Myocyte (in vitro differentiated cells): ENCODE measurements around the gene RASGRP2. TPM values are rescaled to one million over a fixed set of nuclear protein-coding genes. Genes with fewer than 3 reads are reported as not detected.

Experiments used
- DNase-seq: peaks from one replicate; pipeline ENCODE4 v3.0.0-alpha.2; 2012; ENCODE audit warnings: low read depth
- total RNA-seq: library from RNA; depleted of rRNA; stranded (reverse); fragments of >200 nt; gene quantifications from 2 replicates; pipeline ENCODE4 v1.2.3, GENCODE V29; 2014

RASGRP2 gene
- total RNA-seq, 1 donor from 2014 or later = 2.3 TPM

DNA sequence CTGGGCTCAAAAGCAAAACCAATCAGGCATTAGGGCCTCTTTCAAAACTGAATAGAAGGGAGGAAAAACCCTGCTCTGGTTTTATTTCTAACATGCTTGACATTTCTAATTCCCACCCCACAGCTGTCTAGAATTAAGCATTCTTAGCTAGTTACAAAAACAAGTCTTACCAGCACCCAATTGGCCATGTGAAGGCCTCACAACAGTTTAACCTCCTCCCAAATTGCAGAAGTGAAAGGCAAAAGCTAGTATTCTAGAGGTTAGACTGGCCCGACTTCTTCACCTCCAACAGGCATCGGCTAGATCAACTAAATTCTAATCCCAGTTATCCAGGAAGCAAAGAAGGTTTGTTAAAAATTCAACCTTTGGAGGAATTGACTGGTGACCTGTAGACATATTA is 27.9 kb upstream of the RASGRP2 start:
- DNase-seq = no peak

DNA sequence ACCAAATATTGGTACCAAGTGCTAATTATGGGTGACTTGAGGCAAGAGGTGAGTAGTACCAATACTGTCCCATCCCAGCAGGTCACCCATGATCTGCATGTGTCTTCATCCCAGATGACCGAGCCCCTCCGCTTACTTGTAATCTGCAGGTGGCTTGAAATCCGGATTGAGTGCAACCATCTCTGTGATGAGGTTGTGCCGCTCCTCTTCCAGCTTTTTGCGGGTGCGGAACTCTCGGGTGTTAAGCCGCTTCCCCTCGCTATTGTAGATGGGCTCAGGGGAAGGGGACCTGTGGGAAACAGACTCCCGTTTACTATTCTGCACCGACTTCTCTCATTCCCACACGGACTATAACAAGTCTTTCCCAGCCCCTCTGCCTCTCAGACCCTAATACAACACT is 26.2 kb upstream of the RASGRP2 start:
- no peak for DNase-seq

DNA sequence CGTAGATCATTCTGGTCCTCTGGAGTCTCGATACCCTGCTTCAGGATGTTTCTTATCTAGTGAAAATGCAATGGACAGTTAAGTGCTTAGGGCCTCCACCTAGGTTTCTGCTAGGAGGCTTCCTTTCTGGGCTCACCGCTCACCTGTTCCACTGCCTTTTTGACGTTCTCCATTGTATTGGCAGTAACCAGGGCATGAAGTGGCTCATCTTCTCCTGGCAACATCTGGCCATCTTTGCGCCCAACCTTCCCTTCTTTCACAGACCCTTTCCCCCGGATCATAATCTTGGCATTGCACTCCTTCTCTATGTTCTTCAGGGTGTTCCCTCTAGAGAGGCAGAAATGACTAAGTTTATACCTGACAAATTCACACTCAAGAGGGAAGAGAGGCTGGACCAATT is 25.3 kb upstream of the RASGRP2 start:
- no peak for DNase-seq

DNA sequence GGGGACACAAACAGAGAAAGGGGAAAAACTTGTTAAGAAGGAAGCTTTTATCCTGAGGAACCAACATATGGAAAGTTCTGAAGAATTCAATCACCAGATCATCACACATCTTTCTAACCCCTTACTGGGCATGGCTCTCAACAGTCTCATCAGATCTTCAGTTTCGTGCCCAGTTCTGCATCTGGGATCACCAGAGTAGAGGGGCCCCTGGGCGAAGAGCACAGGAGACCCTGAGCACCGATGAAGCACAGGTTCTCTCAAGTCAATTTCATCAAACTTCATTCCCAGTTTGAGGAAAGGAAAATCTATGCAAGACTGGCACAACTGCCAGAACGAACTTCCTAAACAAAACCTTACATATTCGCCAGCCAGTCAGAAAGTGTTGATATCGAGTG is 24.4 kb upstream of the RASGRP2 start:
- DNase-seq = no peak

DNA sequence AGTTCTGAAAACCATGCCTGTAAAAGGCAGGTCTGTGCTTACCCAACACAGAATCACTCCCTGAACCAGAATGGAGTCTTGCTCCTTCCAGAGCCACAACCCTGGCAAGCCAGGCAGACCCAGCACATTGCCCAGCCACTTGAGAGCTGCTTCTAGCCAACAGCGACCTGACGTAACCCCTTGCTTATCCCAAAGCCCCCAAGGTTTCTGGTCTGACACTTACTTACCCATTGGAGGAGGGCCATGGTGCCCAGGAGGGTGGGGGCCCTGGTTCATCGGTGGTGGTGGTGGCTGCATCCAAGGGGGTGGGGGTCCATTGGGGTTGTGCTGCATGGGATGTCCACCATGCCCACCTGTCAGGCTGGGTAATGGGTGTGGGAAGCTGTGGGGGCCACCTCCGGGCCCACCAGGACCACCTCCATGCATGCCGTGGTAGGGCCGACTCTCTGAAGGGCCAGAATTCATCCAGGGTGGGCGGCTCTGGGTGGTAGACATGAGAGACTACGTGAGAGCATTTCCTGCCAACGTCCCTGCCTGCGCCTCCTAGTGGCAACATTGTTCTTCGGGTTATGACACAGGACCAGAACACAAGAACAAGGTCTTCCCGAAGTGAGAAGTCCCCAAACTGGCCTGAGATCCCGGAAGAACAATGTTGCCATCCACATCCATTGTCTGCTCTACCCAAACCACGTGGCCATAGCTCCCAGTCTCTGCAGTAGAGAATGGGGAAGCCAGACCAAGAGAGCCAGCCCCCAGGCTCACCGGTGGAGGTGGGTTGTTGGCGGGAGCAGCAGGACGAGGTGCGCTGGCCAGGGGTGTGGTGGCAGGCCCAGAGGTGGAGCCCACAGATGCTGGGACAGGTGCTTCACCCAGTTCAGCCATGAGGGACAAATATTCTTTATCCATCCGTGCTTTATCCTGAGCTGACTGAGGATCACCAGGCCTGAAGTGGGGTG is 23.7 kb upstream of the RASGRP2 start:
- peak; percentile 62 for DNase-seq

DNA sequence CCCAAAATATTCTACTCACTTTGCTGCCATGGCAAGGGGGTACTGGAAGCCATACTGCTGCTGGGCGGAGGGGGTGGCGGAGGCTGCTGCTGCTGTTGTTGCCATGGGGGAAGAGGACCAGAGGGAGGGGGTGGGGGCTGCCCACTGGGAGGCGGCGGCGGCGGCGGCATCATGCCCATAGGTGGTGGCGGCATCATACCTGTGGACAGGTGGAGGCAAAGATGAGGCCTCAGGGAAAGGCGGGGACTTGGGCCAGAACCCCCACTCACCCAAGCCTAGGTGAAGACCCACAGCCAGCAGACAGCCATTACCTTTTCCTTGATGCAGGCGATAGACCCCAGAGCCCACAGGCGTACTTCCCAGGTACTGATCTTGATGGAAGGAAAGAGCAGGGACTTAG is 22.9 kb upstream of the RASGRP2 start:
- DNase-seq = no peak

DNA sequence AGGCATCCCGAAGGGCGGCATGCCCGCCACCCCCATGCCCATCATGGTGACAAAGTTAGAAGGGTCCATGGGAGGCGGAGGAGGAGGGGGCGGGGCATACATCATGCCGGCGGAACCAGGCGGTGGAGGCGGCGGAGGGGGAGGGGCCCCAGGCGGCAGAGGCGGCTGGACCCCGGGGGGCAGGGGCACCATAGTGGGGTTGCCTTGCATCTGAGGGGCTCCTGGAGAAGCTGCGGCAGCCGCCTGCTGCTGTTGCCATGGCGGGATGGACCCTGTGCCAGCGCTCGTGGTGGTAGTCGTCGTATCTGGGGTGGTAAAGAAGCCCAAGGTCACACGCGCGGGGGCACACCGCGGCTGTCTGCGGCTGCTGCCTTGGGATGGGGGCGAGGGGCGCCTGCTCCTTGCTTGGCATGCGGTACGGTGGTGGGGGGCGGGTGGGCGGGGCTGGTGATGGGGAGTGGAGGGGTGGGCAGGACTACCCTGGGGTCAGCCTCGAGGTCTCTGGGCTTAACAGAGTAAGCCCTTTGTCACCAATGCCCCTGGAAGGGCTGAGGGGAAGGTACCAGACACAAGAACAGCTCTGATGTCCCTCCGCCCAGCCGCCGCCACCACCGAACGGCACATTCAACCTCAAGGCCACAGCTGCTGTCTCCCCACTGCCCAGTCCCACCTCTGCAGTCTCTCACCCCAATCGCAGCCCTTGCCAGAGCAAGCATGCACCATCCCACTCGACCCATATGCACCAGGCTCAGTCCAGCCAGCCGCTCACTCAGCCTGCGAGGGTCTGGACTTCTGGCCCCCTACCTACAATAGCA is 22.1 kb upstream of the RASGRP2 start:
- DNase-seq = no peak

DNA sequence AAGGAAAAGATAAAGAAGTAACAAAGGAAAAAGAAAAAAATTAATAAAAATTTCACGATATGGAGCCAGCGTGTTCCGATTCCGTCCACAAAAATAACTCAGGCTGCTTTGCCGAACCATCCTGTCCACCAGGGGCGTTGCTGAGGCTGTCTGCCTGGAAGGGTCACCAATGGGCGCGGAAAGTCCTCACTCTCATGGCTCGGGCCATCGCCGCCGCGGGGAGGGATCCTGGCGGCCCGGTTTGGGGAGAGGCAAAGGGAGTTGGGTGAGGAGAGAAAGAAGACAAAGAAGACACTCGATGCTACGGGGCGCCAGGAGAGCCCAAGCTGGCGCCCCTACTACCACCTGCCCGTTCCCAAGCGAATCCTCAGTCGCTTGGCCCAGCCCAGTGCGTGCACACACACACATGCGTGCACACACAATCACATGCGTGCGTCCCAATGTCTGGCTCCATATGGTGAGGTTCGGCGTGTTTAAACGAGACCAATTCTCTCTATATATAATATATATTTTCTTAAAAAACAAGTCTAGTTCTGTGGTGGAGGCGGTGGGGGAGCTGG is 21.4 kb upstream of the RASGRP2 start:
- no peak for DNase-seq

DNA sequence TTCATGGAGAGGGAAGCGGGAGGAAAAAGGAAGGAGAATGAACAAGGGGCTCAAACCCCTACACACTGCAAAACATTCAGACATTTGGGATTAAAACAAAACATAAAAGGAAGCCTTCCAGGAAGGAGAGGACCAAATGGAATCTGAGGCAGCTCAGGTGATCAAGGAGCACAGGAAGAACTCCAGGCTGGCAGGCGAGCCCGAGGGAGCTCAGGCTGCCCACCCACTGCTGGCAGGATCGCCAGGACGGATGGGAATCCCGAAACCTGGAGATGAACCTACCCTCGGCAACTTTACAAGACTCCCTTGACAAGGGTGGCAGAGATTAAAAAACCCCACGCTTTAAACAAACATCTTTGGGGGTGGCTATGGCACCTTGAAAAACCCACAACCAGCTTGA is 20.8 kb upstream of the RASGRP2 start:
- no peak for DNase-seq

DNA sequence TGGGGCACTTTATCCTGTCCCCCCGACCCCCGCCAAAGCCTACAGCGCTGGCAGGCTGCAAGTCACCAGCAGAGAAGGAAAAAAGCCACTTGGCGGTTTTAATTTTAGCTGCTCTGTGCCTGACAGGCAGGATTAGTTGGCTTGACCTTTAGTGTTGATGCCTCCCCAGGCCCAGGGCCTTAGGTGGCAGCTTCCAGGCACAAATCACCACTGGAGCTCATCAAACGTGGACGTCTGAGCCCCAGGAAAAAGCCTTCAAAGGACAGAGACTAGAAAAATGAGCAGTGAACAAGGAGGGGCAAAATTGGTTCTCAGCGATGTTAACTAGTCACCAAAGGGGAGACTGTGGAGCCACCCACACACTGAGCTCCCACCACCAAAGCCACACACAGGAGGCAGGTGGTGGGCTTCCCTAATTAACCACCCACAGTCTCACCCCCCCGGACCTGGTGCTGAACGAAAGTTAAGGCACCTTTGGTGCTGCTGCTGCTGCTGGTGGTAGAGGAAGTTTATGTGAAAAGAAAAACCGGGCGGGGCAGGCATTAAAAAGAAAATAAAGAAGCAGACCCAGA is 20.2 kb upstream of the RASGRP2 start:
- no peak for DNase-seq

DNA sequence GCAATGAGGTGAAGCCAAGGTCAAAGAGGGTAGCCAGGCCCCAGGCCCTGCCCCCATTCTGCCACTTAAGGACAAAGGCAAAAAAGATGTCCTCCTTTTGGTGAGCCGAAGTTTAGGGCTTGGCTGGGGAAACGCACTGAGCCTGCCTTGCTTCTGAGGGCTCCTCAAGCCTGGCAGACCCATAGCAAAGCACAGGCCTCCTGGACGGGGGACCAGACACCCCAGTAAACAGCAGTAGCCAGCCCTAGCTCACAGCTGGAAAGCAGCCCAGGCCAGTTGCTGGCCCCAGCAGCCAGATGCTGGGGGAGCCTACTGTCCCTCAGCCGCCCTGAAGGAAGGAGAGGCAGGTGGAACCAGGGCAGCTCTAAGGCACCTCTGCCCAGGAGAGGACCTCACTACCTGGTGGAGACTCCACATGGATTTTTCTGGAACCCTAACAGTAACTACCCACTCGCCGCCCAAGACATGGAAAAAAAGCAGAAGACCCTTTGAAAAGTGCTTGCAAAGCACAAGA is 19.6 kb upstream of the RASGRP2 start:
- DNase-seq = no peak

DNA sequence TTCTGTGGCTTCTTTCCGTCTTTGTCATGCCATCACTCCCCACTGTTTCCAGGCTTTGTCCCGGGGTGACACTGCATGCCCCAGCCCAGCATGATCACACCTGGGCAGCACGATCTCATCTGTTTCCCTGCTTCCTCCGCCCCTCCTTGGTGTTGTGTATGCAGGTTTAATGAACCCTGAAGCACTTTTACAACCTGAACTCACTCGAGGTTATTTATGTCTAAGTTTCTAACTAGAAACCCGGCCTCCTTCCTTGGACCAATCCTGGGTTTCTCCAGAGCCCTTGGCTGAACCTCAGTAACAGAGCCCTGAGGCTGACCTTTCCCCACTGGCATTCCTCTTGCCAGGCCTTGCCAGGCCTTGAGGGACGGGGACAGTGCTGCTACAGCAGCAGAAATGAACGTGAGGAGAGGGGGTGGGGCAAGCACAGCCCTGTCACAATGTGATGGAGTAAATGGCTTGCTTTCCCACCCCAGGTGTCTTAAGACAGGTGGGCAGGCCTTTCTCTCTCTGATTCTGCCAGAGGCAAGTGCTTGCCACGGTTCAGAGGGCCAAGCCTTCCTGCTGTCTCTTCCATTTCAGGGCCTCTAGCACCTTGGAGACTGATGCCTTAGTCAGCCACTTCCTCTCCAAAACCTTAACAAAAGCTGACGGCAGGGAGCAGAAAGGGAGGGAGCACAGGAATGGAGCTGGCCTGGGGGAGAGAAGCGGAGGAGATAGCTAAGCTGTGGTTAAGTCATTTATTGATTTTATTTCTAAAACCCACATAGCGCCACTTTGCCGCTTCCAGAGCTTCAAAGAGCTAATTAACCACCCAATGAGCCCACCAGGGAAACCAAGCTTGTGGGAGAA is 19.0 kb upstream of the RASGRP2 start:
- no peak for DNase-seq

DNA sequence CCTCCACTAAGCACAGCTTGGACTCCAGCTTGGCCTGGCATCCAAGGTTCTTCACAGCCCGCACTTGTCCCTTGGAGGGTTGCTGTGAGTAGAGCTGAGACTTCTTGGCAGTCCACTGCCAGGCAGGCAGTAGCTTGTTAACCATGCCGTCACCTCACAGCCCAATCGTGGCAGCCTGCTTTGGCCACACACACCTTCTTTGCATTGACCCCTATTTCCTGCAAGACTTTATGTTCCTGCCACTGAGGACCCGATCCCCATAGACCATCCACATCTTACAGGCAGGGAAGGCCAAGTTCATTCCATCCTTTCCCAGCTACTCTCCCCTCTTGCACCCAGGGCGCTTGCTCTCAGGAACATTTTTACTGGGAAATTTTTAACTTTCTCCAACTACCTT is 18.3 kb upstream of the RASGRP2 start:
- no peak for DNase-seq

DNA sequence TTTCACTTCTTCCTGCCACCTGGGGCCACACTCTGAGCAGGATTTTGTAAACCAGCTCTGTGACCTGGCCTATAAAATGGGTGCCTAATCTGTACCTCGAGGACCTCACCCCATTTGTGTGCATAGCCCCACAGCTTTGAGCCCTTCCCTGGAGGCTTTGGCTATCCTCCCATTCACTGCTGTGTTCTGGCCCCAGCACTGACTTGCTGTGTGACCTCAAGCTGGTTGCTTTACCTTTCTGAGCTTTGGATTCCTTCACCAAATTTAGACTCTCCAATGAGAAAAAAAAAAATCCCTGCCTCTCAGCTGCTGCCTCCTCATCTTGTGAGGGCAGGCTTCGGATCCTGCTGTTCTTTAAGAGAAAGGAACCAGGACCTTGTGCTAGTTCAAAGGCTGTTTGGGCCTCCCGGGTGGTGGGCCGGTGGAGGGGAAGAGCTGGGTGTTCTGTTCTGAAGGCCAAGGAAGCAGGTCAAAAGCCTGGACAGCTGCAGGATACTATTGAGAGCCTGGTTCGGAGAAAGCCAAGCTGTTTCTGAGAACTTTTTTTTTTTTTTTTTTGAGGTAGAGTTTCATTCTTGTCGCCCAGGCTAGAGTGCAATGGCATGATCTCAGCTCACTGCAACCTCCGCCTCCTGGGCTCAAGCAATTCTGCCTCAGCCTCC is 16.9 kb upstream of the RASGRP2 start:
- DNase-seq = peak; percentile 51

DNA sequence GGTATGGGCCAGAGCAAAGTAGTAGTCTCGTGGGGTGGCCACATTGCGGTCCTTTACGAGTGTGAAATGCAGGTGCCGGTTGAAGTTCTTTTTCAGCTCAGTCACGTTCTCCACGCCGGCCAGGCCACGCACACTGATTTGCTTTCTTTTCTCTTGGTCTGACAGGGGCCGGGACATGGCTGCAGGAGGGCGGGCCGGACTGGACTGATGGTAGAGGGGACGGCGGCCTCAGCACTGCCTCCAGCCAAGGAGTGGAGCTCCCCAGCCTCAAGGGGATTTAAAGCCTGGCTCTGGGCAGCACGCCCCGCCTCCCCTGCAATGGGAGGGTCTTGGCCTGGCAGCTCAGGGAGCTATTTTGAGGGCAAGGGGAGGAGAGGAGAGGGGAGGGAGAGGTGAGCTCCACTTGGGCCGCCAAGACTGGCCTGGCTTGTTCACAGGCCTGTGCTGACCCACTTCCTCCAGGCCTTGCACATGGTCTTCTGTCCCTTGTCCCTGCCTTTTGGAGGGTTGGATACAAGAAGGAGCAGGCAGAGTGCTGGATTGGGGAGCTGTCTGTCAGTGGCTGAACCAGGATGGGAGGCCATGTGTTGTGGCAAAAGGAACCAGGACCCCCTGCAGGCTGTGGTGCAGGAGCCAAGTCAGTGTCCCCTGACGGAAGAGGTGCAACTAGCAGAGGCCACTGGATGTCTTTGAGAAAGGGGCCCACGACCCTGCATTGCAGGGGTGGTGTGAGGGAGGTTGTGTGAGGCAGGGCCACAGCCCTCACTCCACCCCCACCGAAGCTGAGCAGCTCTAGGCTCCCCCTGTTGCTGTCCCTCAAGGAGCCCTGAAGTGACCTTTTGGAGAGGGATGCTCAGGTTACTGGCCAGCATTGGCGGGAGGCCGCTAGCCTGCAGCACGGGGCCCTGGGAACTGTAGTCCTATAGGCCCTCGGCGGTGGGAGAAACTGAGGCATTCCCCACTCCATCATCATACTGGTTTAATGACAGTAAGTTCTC is 16.1 kb upstream of the RASGRP2 start, which contains the start of gene PYGM:
Gene PYGM (minus strand): TSS at position 253 of the 998 bp plus-strand sequence. CDS start 76 bp downstream, at position 177.
- peak; percentile 95 for DNase-seq

DNA sequence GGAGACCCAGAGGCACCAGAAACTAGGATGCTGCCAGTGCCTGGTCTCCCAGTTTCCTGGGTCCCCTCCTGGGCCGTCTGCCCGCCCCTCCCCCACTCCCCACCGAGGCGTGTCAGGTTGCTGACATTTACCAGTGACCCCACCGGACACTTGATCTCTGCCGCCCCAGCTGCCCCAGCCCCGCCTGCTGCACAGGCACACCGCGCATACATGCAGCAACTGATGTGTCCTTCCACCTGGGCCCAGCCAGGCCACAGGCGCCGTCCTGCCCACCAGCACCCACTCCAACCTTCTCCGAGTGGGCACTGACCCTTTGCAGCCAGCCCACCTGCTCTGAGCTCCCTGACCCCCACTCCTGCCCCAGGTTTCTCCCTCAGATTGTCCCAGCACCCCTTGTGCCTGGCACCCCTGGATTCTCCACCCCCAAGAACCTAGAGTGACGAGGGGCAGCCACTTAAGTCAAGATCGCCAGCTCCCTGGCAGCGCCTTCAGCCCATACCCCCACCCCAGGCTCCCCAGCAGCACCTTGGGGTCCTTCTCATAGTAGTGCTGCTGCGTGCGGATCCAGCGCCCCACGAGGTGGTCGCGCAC is 15.3 kb upstream of the RASGRP2 start:
- peak; percentile 37 for DNase-seq

DNA sequence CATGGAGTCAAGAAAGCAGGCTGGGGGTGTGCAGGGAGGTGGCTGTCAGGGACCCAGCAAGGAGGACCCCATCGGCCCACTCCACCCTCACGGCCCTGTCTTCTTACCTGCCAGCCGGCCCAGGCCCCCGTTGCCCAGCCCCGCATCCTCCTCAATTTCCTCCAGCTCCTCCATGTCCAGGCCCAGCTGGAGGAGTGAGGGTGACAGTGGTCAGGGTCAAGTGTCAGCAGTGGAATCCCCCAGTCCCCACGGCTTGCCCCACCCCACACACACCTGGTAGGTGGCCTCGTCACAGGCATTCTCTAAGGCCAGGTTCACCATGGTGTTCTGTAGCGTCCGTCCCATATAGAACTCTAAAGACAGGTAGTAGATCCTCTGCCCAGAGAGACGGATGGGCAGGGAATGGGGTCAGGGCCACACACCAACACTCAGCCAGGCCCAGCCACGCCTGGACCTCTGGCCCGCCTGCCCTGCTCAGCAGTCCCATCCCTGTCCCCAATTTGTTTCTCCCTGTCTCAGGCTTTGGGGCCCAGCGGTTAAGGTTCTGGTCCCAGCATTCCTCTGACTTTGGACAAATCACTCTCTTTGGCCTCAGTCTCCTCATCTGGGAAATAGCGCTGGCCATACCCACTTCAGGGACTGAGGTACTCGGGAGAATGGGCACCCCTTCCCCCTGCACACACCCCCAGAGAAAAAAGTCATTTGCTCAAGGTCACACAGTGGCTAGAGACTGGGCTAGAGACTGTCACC is 14.6 kb upstream of the RASGRP2 start:
- no peak for DNase-seq
